Sigmoid colon (tissue), 4 donors: Measurements from ENCODE around the gene SLC22A5.

Source experiments
- CTCF ChIP-seq, 4 experiments: fragments of 450-650 bp in 3 of 4; fragments of 200-600 bp in 1 of 4; IDR thresholded peaks; one replicate each; pipeline ENCODE4 v1.5.1; 2016 to 2019; ENCODE audit warnings: antibody characterized with exemption in 4 of 4, mild to moderate bottlenecking in 3 of 4, moderate library complexity in 2 of 4
- EP300 ChIP-seq, 4 donors: sonication (generic); formaldehyde crosslinking; IDR thresholded peaks; one replicate each; pipeline ENCODE4 v1.6.1; 2017; ENCODE audit warnings: antibody characterized with exemption in 4 of 4
- POLR2A ChIP-seq, 2 donors: fragments of 450-650 bp; IDR thresholded peaks; one replicate each; pipeline ENCODE4 v1.6.1; 2016; ENCODE audit warnings: antibody characterized with exemption in 2 of 2, mild to moderate bottlenecking in 2 of 2, moderate library complexity in 2 of 2
- POLR2AphosphoS5 ChIP-seq, 4 donors: sonication (generic); formaldehyde crosslinking; IDR thresholded peaks; one replicate each; pipeline ENCODE4 v1.6.1; 2017; ENCODE audit warnings: antibody characterized with exemption in 4 of 4

- TF ChIP-seq CTCF (IDR thresholded peaks at IDR 0.05) (no peak), EP300 (IDR thresholded peaks at IDR 0.05) (no peak), POLR2A (IDR thresholded peaks at IDR 0.05) (no peak), POLR2AphosphoS5 (IDR thresholded peaks at IDR 0.05) (no peak)
Observed at GRCh38 chr5:132391247-132391646, 21.7 kb downstream of the SLC22A5 start.
